Hepatocyte (in vitro differentiated cells): ENCODE measurements around the gene ARF4. TPM values are rescaled to one million over a fixed set of nuclear protein-coding genes. Genes with fewer than 3 reads are reported as not detected.
"Not testable (repeated sequence)": the region's sequence is repeated elsewhere in the genome, so short reads cannot be mapped to it uniquely, and the experiment has no call there.

Experiments
- DNase-seq: peaks from one replicate; pipeline ENCODE4 v3.0.0-alpha.2; 2016; ENCODE audit warnings: low spot score
- H2AFZ ChIP-seq: fragments of 200-600 bp; sonication (generic); 2 replicates; pipeline ENCODE4 v1.6.0; 2016; ENCODE audit warnings: antibody characterized with exemption, mild to moderate bottlenecking
- H3K27ac ChIP-seq: fragments of 200-600 bp; sonication (generic); 2 replicates; pipeline ENCODE4 v1.5.1; 2016; ENCODE audit warnings: mild to moderate bottlenecking
- H3K27me3 ChIP-seq: fragments of 200-600 bp; sonication (generic); 2 replicates; pipeline ENCODE4 v1.6.1; 2016
- H3K36me3 ChIP-seq: fragments of 200-600 bp; sonication (generic); replicated peaks from 2 replicates; pipeline ENCODE4 v1.5.1; 2016; ENCODE audit warnings: low read depth; ENCODE audit not compliant: insufficient read depth
- H3K4me1 ChIP-seq: fragments of 200-600 bp; sonication (generic); 2 replicates; pipeline ENCODE4 v1.5.1; 2016; ENCODE audit warnings: mild to moderate bottlenecking, moderate library complexity; ENCODE audit not compliant: insufficient read depth
- H3K4me2 ChIP-seq: fragments of 200-600 bp; sonication (generic); 2 replicates; pipeline ENCODE4 v1.6.0; 2016
- H3K4me3 ChIP-seq: fragments of 200-600 bp; sonication (generic); 2 replicates; pipeline ENCODE4 v1.5.1; 2016; ENCODE audit warnings: mild to moderate bottlenecking
- H3K79me2 ChIP-seq: fragments of 200-600 bp; sonication (generic); 2 replicates; pipeline ENCODE4 v1.6.0; 2017; ENCODE audit warnings: mild to moderate bottlenecking
- H3K9me2 ChIP-seq: fragments of 200-600 bp; sonication (generic); replicated peaks from 2 replicates; pipeline ENCODE4 v1.6.0; 2017; ENCODE audit warnings: mild to moderate bottlenecking; ENCODE audit not compliant: insufficient read depth
- H3K9me3 ChIP-seq: fragments of 200-600 bp; sonication (generic); 2 replicates; pipeline ENCODE4 v1.5.1; 2016; ENCODE audit warnings: low read depth, mild to moderate bottlenecking
- H4K20me1 ChIP-seq: fragments of 200-600 bp; sonication (generic); 2 replicates; pipeline ENCODE4 v1.6.0; 2016; ENCODE audit warnings: mild to moderate bottlenecking; ENCODE audit not compliant: insufficient read depth, poor library complexity, severe bottlenecking
- CTCF ChIP-seq: fragments of 200-600 bp; sonication (generic); IDR thresholded peaks from 2 replicates; pipeline ENCODE4 v1.5.1; 2016; ENCODE audit warnings: antibody characterized with exemption, mild to moderate bottlenecking; ENCODE audit not compliant: poor library complexity
- EZH2 ChIP-seq: fragments of 200-600 bp; sonication (generic); IDR thresholded peaks from 2 replicates; pipeline ENCODE4 v1.6.1; 2016; ENCODE audit warnings: antibody characterized with exemption, mild to moderate bottlenecking, borderline replicate concordance
- EZH2phosphoT487 ChIP-seq: fragments of 200-600 bp; sonication (generic); IDR thresholded peaks from one replicate; pipeline ENCODE4 v1.6.1; 2018; ENCODE audit warnings: antibody characterized with exemption, mild to moderate bottlenecking, low read depth, moderate library complexity; ENCODE audit not compliant: unreplicated experiment, severe bottlenecking
- WGBS: methylation state at CpG from one replicate; pipeline ENCODE4 v1.1.6; 2016; ENCODE audit warnings: low lambda C conversion rate; ENCODE audit errors: missing lambda C conversion rate; 5-methylcytosine and 5-hydroxymethylcytosine counted together
- polyA plus RNA-seq: library from polyadenylated mRNA; unstranded; fragments of >200 nt; fragmentation: Nextera tagmentation; extraction: Ambion mirVana; gene quantifications from 2 replicates; pipeline ENCODE4 v1.2.1, GENCODE V29; 2016
- total RNA-seq: library from RNA; depleted of rRNA; stranded (reverse); fragments of >200 nt; gene quantifications from 2 replicates; pipeline ENCODE4 v1.2.3, GENCODE V29; 2014

The ARF4 gene
- total and polyA plus RNA-seq, 2 experiments from 2014 or later, result 363 to 449 TPM

GRCh38 chr3:57637391-57637790 lies 40.2 kb upstream of the ARF4 start:
- Histone ChIP-seq H3K9me3 (no peaks in the 10 kb centered on the region), H3K9me2 (no peaks in the 10 kb centered on the region), H3K27me3 (no peaks in the 10 kb centered on the region), H3K79me2 (no peaks in the 10 kb centered on the region), H3K27ac (no peak overlapping the region), H3K4me3 (no peak overlapping the region), H3K4me1 (no peaks in the 10 kb centered on the region), H3K36me3 (no peaks in the 10 kb centered on the region), H4K20me1 (no peaks in the 10 kb centered on the region), H3K4me2 (no peak overlapping the region), H2AFZ (no peak overlapping the region)
- DNase-seq, result no peak
- no peak for TF ChIP-seq CTCF
- no peak for TF ChIP-seq EZH2phosphoT487
- no peak for TF ChIP-seq EZH2

GRCh38 chr3:57634259-57634658 lies 37.1 kb upstream of the ARF4 start:
- H3K27ac ChIP-seq, H3K27me3 ChIP-seq, H3K36me3 ChIP-seq, H3K9me2 ChIP-seq, H4K20me1 ChIP-seq, H3K4me2 ChIP-seq, H2AFZ ChIP-seq, H3K79me2 ChIP-seq, H3K9me3 ChIP-seq, DNase-seq, H3K4me3 ChIP-seq, H3K4me1 ChIP-seq: not testable (repeated sequence)
- WGBS, result 92% methylated on average over 3 of the region's 3 CpGs

- Histone ChIP-seq H3K4me2 (no peak overlapping the region), H3K9me2 (no peaks in the 10 kb centered on the region), H3K4me1 (no peaks in the 10 kb centered on the region), H3K27me3 (no peaks in the 10 kb centered on the region), H3K27ac (no peak overlapping the region), H3K4me3 (no peak overlapping the region), H3K79me2 (no peaks in the 10 kb centered on the region), H3K36me3 (no peaks in the 10 kb centered on the region), H2AFZ (no peak overlapping the region), H4K20me1 (no peaks in the 10 kb centered on the region), H3K9me3 (no peaks in the 10 kb centered on the region)
- WGBS, result 94% methylated on average over 6 of the region's 6 CpGs
- TF ChIP-seq EZH2, result no peak
- no peak for TF ChIP-seq CTCF
- TF ChIP-seq EZH2phosphoT487, result no peak
- DNase-seq, result no peak
Measured at GRCh38 chr3:57627976-57628375, 30.8 kb upstream of the ARF4 start.

DNA sequence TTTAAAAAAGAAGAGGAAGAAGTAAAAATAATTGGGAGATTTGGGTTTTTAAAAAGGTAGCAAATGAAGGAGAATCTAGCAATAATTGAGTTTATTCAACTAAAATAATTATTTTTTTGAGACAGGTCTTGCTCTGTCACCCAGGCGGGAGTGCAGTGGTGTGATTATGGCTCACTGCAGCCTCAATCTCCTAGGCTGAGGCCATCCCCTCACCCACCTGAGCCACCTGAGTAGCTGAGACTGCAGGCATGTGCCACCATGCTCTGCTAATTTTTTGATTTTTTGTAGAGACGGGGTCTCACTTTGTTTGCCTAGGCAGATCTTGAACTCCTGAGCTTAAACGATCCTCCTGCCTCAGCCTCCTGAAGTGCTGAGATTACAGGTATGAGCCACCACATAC lies 27.7 kb upstream of the ARF4 start:
- H3K27me3 ChIP-seq, result no peaks in the 10 kb centered on the region
- H3K4me3 ChIP-seq, result no peak overlapping the region
- no peaks in the 10 kb centered on the region for H4K20me1 ChIP-seq
- no peak for DNase-seq
- TF ChIP-seq EZH2, result no peak
- no peak for TF ChIP-seq EZH2phosphoT487
- no peak for TF ChIP-seq CTCF
- no peak overlapping the region for H3K27ac ChIP-seq
- no peaks in the 10 kb centered on the region for H3K9me3 ChIP-seq
- H3K4me2 ChIP-seq, result no peak overlapping the region
- no peak overlapping the region for H2AFZ ChIP-seq
- H3K4me1 ChIP-seq, result no peaks in the 10 kb centered on the region
- no peaks in the 10 kb centered on the region for H3K36me3 ChIP-seq
- 100% methylated on average over 3 of the region's 3 CpGs for WGBS
- no peaks in the 10 kb centered on the region for H3K9me2 ChIP-seq
- no peaks in the 10 kb centered on the region for H3K79me2 ChIP-seq
